GM21576 (cell line): ENCODE data around the gene DOCK7.

Experiments
- ATAC-seq: cut with Tn5 transposase; IDR thresholded peaks from one replicate; pipeline ENCODE4 v1.9.1; 2021; ENCODE audit warnings: mild to moderate bottlenecking, moderate library complexity; ENCODE audit not compliant: unreplicated experiment

DOCK7 gene

DNA sequence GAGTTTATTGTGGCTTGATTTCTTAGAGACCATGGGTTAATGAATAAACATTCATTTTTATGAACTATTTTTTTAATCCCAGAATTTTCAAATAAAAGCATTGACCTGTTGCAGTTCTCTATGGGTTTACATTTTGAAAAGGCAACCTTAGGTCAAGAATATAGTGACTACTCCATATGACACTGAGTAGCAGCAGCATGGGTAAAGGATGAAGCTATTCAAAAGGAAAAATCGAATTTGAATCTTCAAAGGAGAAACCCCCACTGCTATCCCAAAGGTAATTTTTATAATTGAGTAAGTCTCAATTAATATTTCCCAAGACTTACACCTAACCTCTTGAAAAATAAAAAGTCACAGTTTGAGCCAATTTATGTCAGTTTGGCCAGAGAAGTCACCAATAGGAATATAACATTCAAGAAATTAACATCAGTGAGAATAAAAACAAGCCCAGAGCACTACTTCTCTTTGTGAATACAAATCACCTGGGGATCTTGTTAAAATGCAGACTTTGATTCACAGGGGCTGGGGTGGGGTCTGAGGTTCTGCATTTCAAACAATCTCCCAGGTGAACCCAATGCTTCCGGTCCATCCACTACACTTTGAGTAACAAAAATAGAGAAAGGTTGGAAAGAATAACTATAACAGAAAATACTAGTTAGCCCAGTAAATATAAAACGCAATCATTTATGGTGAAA, 211.5 kb downstream of the DOCK7 start:
- ATAC-seq: no peak

DNA sequence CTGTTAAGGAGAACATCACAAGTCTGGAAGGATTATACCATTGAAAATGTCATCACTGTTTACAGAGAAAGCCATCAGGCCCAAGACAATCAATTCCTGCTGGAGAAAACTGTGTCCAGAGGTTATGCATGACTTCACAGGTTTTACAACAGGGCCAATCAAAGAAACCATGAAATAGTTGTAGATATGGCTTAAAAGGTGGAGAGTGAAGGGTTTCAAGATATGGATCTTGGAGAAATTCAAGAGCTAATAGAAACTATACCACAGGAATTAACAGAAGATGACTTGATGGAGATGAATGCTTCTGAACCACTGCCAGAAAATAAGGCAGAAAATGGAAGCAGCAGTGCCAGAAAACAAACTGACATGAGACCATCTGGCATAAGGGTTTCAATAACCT, 221.1 kb downstream of the DOCK7 start:
- ATAC-seq: no peak

- no peak for ATAC-seq
Measured at GRCh38 chr1:62462370-62462769, 225.8 kb downstream of the DOCK7 start.

GRCh38 chr1:62457955-62458354, 230.2 kb downstream of the DOCK7 start:
- ATAC-seq: no peak

GRCh38 chr1:62452951-62453350, 235.2 kb downstream of the DOCK7 start:
- ATAC-seq: no peak

- no peak for ATAC-seq
Measured at GRCh38 chr1:62450301-62450700, 237.9 kb downstream of the DOCK7 start.

- ATAC-seq: no peak
Measured at GRCh38 chr1:62448221-62448933, 239.8 kb downstream of the DOCK7 start.

GRCh38 chr1:62444701-62445100, 243.5 kb downstream of the DOCK7 start:
- no peak for ATAC-seq

DNA sequence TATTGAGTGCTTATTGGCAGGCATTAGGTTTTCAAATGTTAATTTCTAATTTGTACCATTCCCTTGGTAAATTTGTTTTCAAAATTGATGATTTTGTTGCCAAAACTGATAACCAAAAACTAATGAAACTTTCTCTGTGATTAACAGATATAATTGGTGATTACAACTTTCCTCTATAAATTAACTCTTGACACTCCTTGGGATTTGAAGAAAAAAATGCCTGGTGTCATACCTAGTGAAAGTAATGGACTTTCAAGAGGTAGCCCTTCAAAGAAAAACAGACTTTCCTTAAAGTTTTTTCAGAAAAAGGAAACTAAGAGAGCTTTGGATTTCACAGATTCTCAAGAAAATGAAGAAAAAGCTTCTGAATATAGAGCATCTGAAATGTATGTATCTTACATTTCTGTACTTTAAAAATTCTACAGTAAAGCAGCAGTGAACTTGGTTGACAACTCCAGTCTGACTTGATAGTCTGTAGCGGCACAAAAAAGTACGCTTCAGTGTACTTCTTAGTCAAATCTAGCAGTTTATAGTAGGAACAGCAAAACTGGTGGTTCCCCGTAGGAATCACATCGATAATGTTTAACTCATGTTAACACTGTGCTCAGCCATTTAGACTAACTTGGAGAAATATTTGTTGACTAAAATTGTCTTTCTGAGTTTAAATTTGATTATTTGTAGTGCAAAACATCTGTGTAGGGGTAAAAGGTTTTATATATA, 248.4 kb downstream of the DOCK7 start:
- ATAC-seq: peak; percentile 25

DNA sequence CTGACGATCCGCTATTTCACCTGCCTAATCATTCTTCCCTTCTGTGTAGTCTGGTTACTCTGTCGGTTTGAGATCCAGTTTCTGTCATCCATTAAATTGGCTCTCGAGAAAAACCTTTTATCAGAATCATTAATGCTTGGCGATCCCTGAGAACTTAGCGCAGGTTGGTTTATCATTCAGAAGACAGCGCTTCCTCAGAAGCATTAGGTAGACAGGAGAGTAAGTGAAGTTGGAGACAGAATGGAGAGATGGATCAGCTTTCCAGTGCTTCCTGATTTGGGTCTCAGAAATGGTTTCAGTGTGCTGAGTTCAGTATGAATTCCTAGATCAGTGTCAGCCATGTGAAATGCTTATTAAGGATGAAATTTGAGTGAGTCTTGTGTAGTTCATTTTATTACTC, 250.0 kb downstream of the DOCK7 start:
- no peak for ATAC-seq

DNA sequence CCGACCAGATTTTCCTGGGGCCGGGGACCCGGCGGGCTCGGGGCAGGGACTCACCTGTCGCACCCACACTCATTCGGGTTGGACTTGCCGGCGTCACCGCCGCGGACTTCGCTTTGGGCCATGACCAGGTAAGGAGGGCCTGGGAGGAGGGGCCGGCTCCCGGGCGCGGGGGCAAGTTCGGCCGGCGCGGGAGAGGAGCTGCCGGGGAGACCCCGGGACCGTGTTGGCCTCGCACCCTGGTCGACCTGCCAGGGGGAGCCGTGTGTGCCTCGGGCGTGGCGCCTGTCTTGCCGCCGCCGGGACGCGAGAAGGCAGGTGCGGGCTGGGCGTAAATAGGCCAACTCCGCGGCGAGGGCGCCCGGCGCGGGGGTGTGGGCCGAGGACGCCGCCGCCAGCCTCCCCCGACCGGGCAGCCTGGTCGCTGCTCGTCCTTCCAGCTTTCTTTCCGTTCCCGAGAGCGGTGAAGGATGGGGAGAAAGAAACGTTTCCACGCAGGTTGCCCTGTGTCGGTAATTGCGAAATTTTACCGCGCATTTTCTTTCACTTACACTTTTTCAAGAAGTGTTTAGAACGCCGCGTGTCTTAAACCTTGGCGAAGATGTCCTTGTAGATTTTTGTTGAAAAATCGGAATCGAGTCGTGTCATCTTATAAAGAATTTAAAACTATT, 250.8 kb downstream of the DOCK7 start:
- no peak for ATAC-seq

DNA sequence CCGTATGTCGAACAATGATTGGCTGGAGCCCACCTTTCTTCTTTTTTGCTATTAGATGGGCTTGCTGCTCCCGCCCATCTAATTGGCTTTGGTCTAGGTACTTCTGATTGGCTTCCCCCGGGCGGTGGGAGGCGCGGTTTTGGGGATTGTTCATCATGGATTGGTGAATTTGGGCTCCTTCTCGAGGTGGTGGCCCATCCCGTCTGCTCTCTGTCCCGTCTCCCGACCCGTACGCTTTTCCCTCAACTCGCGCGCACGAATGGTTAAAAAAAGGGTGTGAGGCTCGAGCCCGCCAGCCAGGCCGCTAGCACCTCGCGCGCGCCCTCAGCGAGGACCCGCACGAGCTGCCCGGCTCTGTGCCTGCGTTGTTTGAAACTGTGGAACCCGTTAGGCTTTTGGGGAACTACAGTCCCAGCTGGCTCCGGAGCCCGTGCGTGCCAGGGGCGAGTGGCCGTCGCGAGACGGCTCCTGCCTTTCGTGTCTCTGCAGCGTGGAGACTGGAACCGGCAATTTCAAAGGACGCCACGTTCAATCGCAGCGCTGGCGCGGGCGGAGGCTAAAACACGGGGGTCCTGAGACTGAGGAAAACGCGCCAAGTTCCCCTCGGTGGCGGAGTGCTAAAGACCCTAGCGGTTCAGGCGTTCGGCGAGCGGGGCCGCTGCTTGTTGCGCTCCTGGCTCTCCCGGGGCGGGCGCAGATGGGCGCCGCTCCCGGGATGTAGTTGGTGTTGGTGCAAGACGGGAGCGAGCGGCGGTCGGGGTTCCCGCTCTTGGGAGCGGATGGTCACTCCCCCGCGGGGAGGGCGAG, 251.5 kb downstream of the DOCK7 start, which contains the start of gene USP1:
Gene USP1 (plus strand): TSS at position 584 of the 807 bp plus-strand sequence. CDS start 2,819 bp downstream, outside the sequence.
- ATAC-seq: peak; percentile 74

DNA sequence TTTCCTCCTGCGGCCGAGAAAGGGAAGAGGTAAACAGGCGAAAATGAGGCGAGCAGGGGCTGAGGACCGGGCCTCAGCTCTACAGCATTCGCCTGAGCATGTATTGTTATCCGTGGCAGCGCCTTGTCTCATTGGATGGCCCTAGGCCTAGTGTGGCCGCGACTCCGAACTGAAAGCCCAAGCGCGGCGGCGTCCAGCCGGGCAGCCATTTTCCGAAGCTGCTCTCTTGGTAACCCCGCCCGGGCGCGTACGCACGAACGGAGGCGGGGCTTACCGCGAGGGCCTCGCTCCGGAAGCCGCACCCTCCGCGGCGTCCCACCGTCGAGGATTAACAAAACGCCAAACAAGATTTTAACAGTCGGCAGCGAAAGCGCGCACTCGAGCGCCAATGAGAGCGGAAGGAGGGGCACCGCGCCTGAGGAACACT, 252.1 kb downstream of the DOCK7 start:
- peak; percentile 67 for ATAC-seq

DNA sequence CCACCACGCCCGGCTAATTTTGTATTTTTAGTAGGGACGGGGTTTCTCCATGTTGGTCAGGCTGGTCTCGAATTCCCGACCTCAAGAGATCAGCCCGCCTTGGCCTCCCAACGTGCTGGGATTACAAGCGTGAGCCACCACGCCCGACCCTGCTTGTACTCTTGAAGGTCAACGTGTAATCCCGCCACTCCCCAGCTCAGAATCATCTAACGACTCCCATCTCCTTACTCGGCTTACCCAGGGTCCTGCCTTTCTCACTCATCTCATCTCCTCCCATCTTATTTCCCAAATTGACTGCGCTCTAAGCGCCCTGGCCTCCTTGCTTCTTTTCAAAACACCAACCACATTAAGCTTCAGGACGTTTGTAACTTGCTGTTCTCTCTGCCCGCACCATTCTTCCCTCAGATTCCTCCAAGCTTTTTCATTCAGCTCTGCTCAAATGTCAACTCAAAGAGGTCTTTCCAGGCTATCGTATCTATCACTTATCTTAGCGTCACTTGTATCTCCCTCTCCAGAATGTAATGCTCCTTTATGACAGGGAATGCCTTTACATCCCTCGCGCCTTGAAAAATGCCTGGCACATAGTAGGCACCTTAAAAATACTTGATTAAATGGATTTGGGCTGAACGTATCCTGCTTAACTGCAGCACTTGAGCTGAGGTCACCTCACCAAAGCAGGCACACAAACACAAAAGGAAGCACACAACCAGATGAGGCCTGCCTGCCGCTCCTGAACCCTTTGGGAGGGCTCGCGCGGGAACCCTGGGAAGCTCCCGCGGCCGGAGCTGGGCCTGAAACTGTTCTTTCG, 252.8 kb downstream of the DOCK7 start:
- no peak for ATAC-seq

DNA sequence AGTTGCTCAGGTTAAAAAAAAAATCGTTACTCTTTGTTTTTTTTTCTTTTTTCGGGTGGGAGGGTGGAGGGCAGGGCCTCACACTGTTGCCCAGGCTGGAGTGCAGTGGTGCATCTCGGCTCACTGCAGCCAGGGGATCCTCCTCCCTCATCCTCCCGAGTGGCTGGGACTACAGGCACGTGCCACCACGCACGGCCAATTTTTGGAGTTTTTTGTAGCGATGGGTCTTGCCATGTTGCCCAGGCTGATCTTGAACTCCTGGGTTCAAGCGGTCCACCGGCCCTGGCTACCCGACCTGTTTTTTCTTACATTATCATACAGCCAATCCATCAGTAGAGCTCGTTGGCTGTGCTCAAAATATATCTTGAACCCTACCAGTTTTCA, 253.6 kb downstream of the DOCK7 start:
- ATAC-seq: no peak

DNA sequence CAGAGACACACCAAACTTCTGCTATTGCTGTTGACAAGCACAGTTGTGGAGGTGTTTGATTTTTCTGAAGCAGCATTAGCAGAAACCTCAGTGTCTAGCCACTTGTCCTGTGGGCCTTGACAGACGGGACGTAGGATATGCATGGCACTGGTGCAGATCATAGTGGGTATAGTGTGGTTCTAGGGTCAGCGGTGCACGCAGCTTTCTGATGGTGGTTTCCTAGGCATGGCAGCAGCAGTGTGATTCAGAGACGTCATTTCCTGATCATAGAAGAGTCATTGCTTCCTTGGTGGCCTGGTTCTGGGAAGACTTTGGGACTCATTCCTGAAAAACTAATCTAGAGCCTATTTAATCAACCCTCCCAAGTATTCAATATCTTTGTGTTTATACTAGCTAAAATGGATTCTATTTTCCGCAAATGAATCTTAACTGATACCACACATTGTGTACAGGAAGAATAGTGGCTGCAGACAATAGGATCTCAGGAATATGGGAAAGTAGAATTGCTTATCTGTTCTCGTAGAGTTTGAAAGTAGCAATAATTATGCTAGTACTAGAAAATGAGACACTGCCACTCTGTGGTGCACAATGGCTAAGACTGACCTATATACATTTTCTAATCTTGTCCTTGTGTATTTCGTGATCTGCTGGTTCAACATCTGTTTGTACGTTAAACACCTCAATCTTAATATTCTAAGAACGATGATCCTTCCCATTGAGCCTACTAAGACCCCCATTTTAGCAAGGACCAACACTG, 254.1 kb downstream of the DOCK7 start:
- ATAC-seq: no peak

- no peak for ATAC-seq
Measured at GRCh38 chr1:62429581-62429980, 258.6 kb downstream of the DOCK7 start.

DNA sequence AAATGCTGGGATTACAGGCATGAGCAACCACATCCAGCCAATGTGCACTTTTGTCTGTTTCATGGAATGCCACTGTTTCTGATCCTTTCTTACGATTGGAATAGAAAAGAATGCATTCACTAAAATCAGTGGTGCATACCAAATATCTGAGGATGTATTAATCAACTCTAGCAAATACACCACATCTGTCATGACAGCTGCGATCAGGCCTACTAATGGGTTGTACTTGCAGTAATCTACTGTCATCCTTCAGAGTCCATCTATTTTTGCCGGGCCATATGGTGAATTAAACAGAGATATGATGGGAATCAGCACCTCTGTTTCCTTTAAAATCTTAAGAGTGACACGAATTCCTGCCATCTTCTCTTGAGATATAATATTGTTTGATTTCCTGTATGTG, 259.8 kb downstream of the DOCK7 start:
- ATAC-seq: no peak

- no peak for ATAC-seq
Measured at GRCh38 chr1:62426794-62427193, 261.4 kb downstream of the DOCK7 start.
